Activated T-cell treated with anti-CD3 and anti-CD28 coated beads, Interleukin-2, amount 50 U/mL, for 72 hours (primary cell): ENCODE data around the gene EFNA5. TPM values are rescaled to one million over a fixed set of nuclear protein-coding genes. Genes with fewer than 3 reads are reported as not detected.

Experiments used
- ATAC-seq, 2 donors: fragments of 150-1000 bp; cut with Tn5 transposase; replicated peaks in 1 of 2; 2 replicates each; pipeline ENCODE4 v1.10.0; 2021; ENCODE audit warnings: moderate library complexity in 2 of 2, mild to moderate bottlenecking in 1 of 2
- DNase-seq, 2 donors: peaks; one replicate each; pipeline ENCODE4 v3.0.0; 2021 to 2022; ENCODE audit warnings: mixed read lengths in 1 of 2
- H3K27ac Mint-ChIP-seq: one replicate; pipeline ENCODE4 v1.8.0; 2022; ENCODE audit warnings: mild to moderate bottlenecking, moderate library complexity, mixed read lengths
- H3K27me3 Mint-ChIP-seq: one replicate; pipeline ENCODE4 v1.8.0; 2022; ENCODE audit warnings: low read depth, mixed read lengths
- H3K36me3 Mint-ChIP-seq, 2 donors: one replicate each; pipeline ENCODE4 v1.8.0; 2022; ENCODE audit warnings: mixed read lengths in 2 of 2, mild to moderate bottlenecking in 1 of 2; ENCODE audit not compliant: insufficient read depth in 2 of 2
- H3K4me1 Mint-ChIP-seq: one replicate; pipeline ENCODE4 v1.8.0; 2022; ENCODE audit warnings: low read depth, mixed read lengths
- H3K4me3 Mint-ChIP-seq, 2 donors: one replicate each; pipeline ENCODE4 v1.8.0; 2022; ENCODE audit warnings: mild to moderate bottlenecking in 2 of 2, mixed read lengths in 2 of 2, moderate library complexity in 2 of 2
- H3K9me3 Mint-ChIP-seq, 2 donors: one replicate each; pipeline ENCODE4 v1.8.0; 2022; ENCODE audit warnings: mixed read lengths in 2 of 2
- total RNA-seq, 2 donors: library from RNA; stranded (reverse); gene quantifications; one replicate each; pipeline ENCODE4 v1.2.3, GENCODE V29; 2022

The EFNA5 gene
- total RNA-seq, 2 donors from 2014 or later = 0.35 TPM; not detected in 1

- DNase-seq = no peak
- H3K36me3 Mint-ChIP-seq = no peaks in the 10 kb centered on the region
- no peak overlapping the region for H3K27ac Mint-ChIP-seq
- H3K4me1 Mint-ChIP-seq = no peaks in the 10 kb centered on the region
- ATAC-seq = no peak
- peaks cover 35% of the 10 kb centered on the region for H3K27me3 Mint-ChIP-seq
- no peak overlapping the region for H3K4me3 Mint-ChIP-seq
- no peaks in the 10 kb centered on the region for H3K9me3 Mint-ChIP-seq
Measured at GRCh38 chr5:107652408-107652807, 18.3 kb downstream of the EFNA5 start.

GRCh38 chr5:107651325-107651724 lies 19.4 kb downstream of the EFNA5 start:
- ATAC-seq (no peak), DNase-seq (no peak)
- H3K9me3 Mint-ChIP-seq = no peaks in the 10 kb centered on the region
- H3K36me3 Mint-ChIP-seq = no peaks in the 10 kb centered on the region
- H3K27me3 Mint-ChIP-seq = peaks cover 35% of the 10 kb centered on the region
- no peaks in the 10 kb centered on the region for H3K4me1 Mint-ChIP-seq
- H3K4me3 Mint-ChIP-seq = no peak overlapping the region
- no peak overlapping the region for H3K27ac Mint-ChIP-seq

- H3K27me3 Mint-ChIP-seq = peaks cover 6% of the 10 kb centered on the region
- no peaks in the 10 kb centered on the region for H3K9me3 Mint-ChIP-seq
- no peaks in the 10 kb centered on the region for H3K36me3 Mint-ChIP-seq
- DNase-seq (no peak), ATAC-seq (no peak)
- H3K4me3 Mint-ChIP-seq = no peak overlapping the region
- no peaks in the 10 kb centered on the region for H3K4me1 Mint-ChIP-seq
- no peak overlapping the region for H3K27ac Mint-ChIP-seq
Measured at GRCh38 chr5:107646418-107646817, 24.3 kb downstream of the EFNA5 start.

GRCh38 chr5:107640568-107640967 lies 30.2 kb downstream of the EFNA5 start:
- Mint-ChIP-seq H3K4me3 (no peak overlapping the region), H3K36me3 (no peaks in the 10 kb centered on the region), H3K9me3 (no peaks in the 10 kb centered on the region), H3K27me3 (peaks cover 4% of the 10 kb centered on the region), H3K4me1 (no peaks in the 10 kb centered on the region), H3K27ac (no peak overlapping the region)
- DNase-seq (no peak), ATAC-seq (no peak)

GRCh38 chr5:107639990-107640389 lies 30.7 kb downstream of the EFNA5 start:
- Mint-ChIP-seq H3K4me3 (no peak overlapping the region), H3K36me3 (no peaks in the 10 kb centered on the region), H3K27me3 (peaks cover 4% of the 10 kb centered on the region), H3K27ac (no peak overlapping the region), H3K4me1 (no peaks in the 10 kb centered on the region), H3K9me3 (no peaks in the 10 kb centered on the region)
- DNase-seq (no peak), ATAC-seq (no peak)

GRCh38 chr5:107636555-107636954 lies 34.2 kb downstream of the EFNA5 start:
- Mint-ChIP-seq H3K4me3 (no peak overlapping the region), H3K27me3 (peaks cover 4% of the 10 kb centered on the region), H3K27ac (no peak overlapping the region), H3K9me3 (no peaks in the 10 kb centered on the region), H3K4me1 (no peaks in the 10 kb centered on the region), H3K36me3 (no peaks in the 10 kb centered on the region)
- ATAC-seq = no peak
- DNase-seq = no peak

- Mint-ChIP-seq H3K27ac (no peak overlapping the region), H3K9me3 (no peaks in the 10 kb centered on the region), H3K4me3 (no peak overlapping the region), H3K4me1 (no peaks in the 10 kb centered on the region), H3K27me3 (peaks cover 4% of the 10 kb centered on the region), H3K36me3 (no peaks in the 10 kb centered on the region)
- DNase-seq (no peak), ATAC-seq (no peak)
Measured at GRCh38 chr5:107636068-107636467, 34.7 kb downstream of the EFNA5 start.

GRCh38 chr5:107634981-107635848 lies 35.5 kb downstream of the EFNA5 start:
- H3K9me3 Mint-ChIP-seq = no peaks in the 10 kb centered on the region
- H3K4me1 Mint-ChIP-seq = no peaks in the 10 kb centered on the region
- no peaks in the 10 kb centered on the region for H3K36me3 Mint-ChIP-seq
- DNase-seq = no peak
- no peak overlapping the region for H3K4me3 Mint-ChIP-seq
- no peak for ATAC-seq
- peaks cover 4% of the 10 kb centered on the region for H3K27me3 Mint-ChIP-seq
- H3K27ac Mint-ChIP-seq = no peak overlapping the region

- Mint-ChIP-seq H3K27ac (no peak overlapping the region), H3K9me3 (no peaks in the 10 kb centered on the region), H3K27me3 (peaks cover 4% of the 10 kb centered on the region), H3K4me1 (no peaks in the 10 kb centered on the region), H3K36me3 (no peaks in the 10 kb centered on the region), H3K4me3 (no peak overlapping the region)
- DNase-seq (no peak), ATAC-seq (no peak)
Measured at GRCh38 chr5:107633171-107633901, 37.4 kb downstream of the EFNA5 start.

- H3K27ac Mint-ChIP-seq = peak overlapping the region; percentile 73
Measured at GRCh38 chr5:107631805-107632362, 38.9 kb downstream of the EFNA5 start.

GRCh38 chr5:107630184-107630583 lies 40.6 kb downstream of the EFNA5 start:
- Mint-ChIP-seq H3K27me3 (no peaks in the 10 kb centered on the region), H3K27ac (no peak overlapping the region), H3K36me3 (no peaks in the 10 kb centered on the region), H3K4me1 (no peaks in the 10 kb centered on the region), H3K4me3 (no peak overlapping the region), H3K9me3 (no peaks in the 10 kb centered on the region)
- no peak for DNase-seq
- no peak for ATAC-seq

More at GRCh38 chr5:107631805-107632362, 38.9 kb downstream of the EFNA5 start:
- DNase-seq (no peak), ATAC-seq (no peak)
- Mint-ChIP-seq H3K27me3 (peaks cover 4% of the 10 kb centered on the region), H3K9me3 (no peaks in the 10 kb centered on the region), H3K4me1 (no peaks in the 10 kb centered on the region), H3K36me3 (no peaks in the 10 kb centered on the region), H3K4me3 (no peak overlapping the region)

- H3K36me3 Mint-ChIP-seq = no peaks in the 10 kb centered on the region
- no peaks in the 10 kb centered on the region for H3K9me3 Mint-ChIP-seq
- no peaks in the 10 kb centered on the region for H3K27me3 Mint-ChIP-seq
- no peak for ATAC-seq
- H3K27ac Mint-ChIP-seq = no peak overlapping the region
- DNase-seq = no peak
- no peaks in the 10 kb centered on the region for H3K4me1 Mint-ChIP-seq
- no peak overlapping the region for H3K4me3 Mint-ChIP-seq
Measured at GRCh38 chr5:107624235-107624634, 46.5 kb downstream of the EFNA5 start.

GRCh38 chr5:107621089-107621488 lies 49.6 kb downstream of the EFNA5 start:
- Mint-ChIP-seq H3K4me3 (no peak overlapping the region), H3K36me3 (no peaks in the 10 kb centered on the region), H3K4me1 (no peaks in the 10 kb centered on the region), H3K9me3 (no peaks in the 10 kb centered on the region), H3K27ac (no peak overlapping the region), H3K27me3 (no peaks in the 10 kb centered on the region)
- DNase-seq = no peak
- no peak for ATAC-seq
